Measurements from ENCODE around the gene SERPINE3. TPM values are rescaled to one million over a fixed set of nuclear protein-coding genes. Genes with fewer than 3 reads are reported as not detected.

SERPINE3 gene
- total RNA-seq, 2 donors from 2014 or later, result not detected

- H3K4me3 Mint-ChIP-seq, result no peak overlapping the region
- DNase-seq, result no peak
- no peaks in the 10 kb centered on the region for H3K9me3 Mint-ChIP-seq
- no peaks in the 10 kb centered on the region for H3K27me3 Mint-ChIP-seq (ENCODE audit: low read depth)
- H3K4me1 Mint-ChIP-seq (ENCODE audit: low read depth), result peaks cover 5% of the 10 kb centered on the region
- no peak for ATAC-seq (replicated peaks in 1 of 2)
- H3K27ac Mint-ChIP-seq, result no peak overlapping the region
- H3K36me3 Mint-ChIP-seq (ENCODE audit: insufficient read depth in 2 of 2), result no peaks in the 10 kb centered on the region
Observed at GRCh38 chr13:51349016-51349415, 9.5 kb downstream of the SERPINE3 start.

GRCh38 chr13:51355217-51355616, 15.7 kb downstream of the SERPINE3 start:
- Mint-ChIP-seq H3K9me3 (no peaks in the 10 kb centered on the region), H3K27me3 (ENCODE audit: low read depth) (no peaks in the 10 kb centered on the region), H3K27ac (no peak overlapping the region), H3K36me3 (ENCODE audit: insufficient read depth in 2 of 2) (no peaks in the 10 kb centered on the region), H3K4me3 (no peak overlapping the region), H3K4me1 (ENCODE audit: low read depth) (no peaks in the 10 kb centered on the region)
- DNase-seq, result no peak
- no peak for ATAC-seq (replicated peaks in 1 of 2)

GRCh38 chr13:51357928-51358595, 18.6 kb downstream of the SERPINE3 start:
- H3K27me3 Mint-ChIP-seq (ENCODE audit: low read depth), result no peaks in the 10 kb centered on the region
- H3K9me3 Mint-ChIP-seq, result no peaks in the 10 kb centered on the region
- no peak for ATAC-seq (replicated peaks in 1 of 2)
- no peak overlapping the region for H3K4me3 Mint-ChIP-seq
- peaks cover 0 to 9% of the 10 kb centered on the region in 2 donors for H3K36me3 Mint-ChIP-seq (ENCODE audit: insufficient read depth in 2 of 2)
- DNase-seq, result no peak
- peaks cover under 1% of the 10 kb centered on the region for H3K4me1 Mint-ChIP-seq (ENCODE audit: low read depth)
- H3K27ac Mint-ChIP-seq, result no peak overlapping the region

GRCh38 chr13:51359352-51359751, 19.9 kb downstream of the SERPINE3 start:
- ATAC-seq (replicated peaks in 1 of 2) (no peak), DNase-seq (no peak)
- Mint-ChIP-seq H3K4me3 (no peak overlapping the region), H3K4me1 (ENCODE audit: low read depth) (peaks cover 9% of the 10 kb centered on the region), H3K9me3 (no peaks in the 10 kb centered on the region), H3K27me3 (ENCODE audit: low read depth) (no peaks in the 10 kb centered on the region), H3K27ac (no peak overlapping the region), H3K36me3 (ENCODE audit: insufficient read depth in 2 of 2) (peaks cover 0 to 15% of the 10 kb centered on the region in 2 donors)

- ATAC-seq (replicated peaks in 1 of 2) (no peak), DNase-seq (no peak)
- H3K9me3 Mint-ChIP-seq, result no peaks in the 10 kb centered on the region
- H3K4me1 Mint-ChIP-seq (ENCODE audit: low read depth), result peaks cover 20% of the 10 kb centered on the region
- H3K4me3 Mint-ChIP-seq, result no peak overlapping the region
- no peaks in the 10 kb centered on the region for H3K27me3 Mint-ChIP-seq (ENCODE audit: low read depth)
- H3K27ac Mint-ChIP-seq, result no peak overlapping the region
- peaks cover 0 to 19% of the 10 kb centered on the region in 2 donors for H3K36me3 Mint-ChIP-seq (ENCODE audit: insufficient read depth in 2 of 2)
Observed at GRCh38 chr13:51360489-51360888, 21.0 kb downstream of the SERPINE3 start.

- Mint-ChIP-seq H3K36me3 (ENCODE audit: insufficient read depth in 2 of 2) (peaks cover 0 to 19% of the 10 kb centered on the region in 2 donors), H3K9me3 (no peaks in the 10 kb centered on the region), H3K27ac (no peak overlapping the region), H3K4me3 (no peak overlapping the region), H3K4me1 (ENCODE audit: low read depth) (peaks cover 20% of the 10 kb centered on the region), H3K27me3 (ENCODE audit: low read depth) (no peaks in the 10 kb centered on the region)
- no peak for ATAC-seq (replicated peaks in 1 of 2)
- DNase-seq, result no peak
Observed at GRCh38 chr13:51361106-51361505, 21.6 kb downstream of the SERPINE3 start.

GRCh38 chr13:51363625-51364024, 24.1 kb downstream of the SERPINE3 start:
- ATAC-seq (replicated peaks in 1 of 2) (no peak), DNase-seq (no peak)
- Mint-ChIP-seq H3K36me3 (ENCODE audit: insufficient read depth in 2 of 2) (peaks cover 0 to 20% of the 10 kb centered on the region in 2 donors), H3K27me3 (ENCODE audit: low read depth) (no peaks in the 10 kb centered on the region), H3K4me3 (no peak overlapping the region), H3K27ac (no peak overlapping the region), H3K4me1 (ENCODE audit: low read depth) (peaks cover 20% of the 10 kb centered on the region), H3K9me3 (no peaks in the 10 kb centered on the region)

GRCh38 chr13:51364404-51365008, 25.0 kb downstream of the SERPINE3 start:
- DNase-seq, result no peak
- Mint-ChIP-seq H3K4me3 (no peak overlapping the region), H3K27ac (no peak overlapping the region), H3K36me3 (ENCODE audit: insufficient read depth in 2 of 2) (peaks cover 3 to 26% of the 10 kb centered on the region in 2 donors), H3K9me3 (no peaks in the 10 kb centered on the region), H3K27me3 (ENCODE audit: low read depth) (no peaks in the 10 kb centered on the region), H3K4me1 (ENCODE audit: low read depth) (peaks cover 20% of the 10 kb centered on the region)
- ATAC-seq (replicated peaks in 1 of 2), result no peak

GRCh38 chr13:51370116-51370515, 30.6 kb downstream of the SERPINE3 start:
- no peak for ATAC-seq (replicated peaks in 1 of 2)
- Mint-ChIP-seq H3K27me3 (ENCODE audit: low read depth) (no peaks in the 10 kb centered on the region), H3K36me3 (ENCODE audit: insufficient read depth in 2 of 2) (peaks cover 5 to 21% of the 10 kb centered on the region in 2 donors), H3K9me3 (no peaks in the 10 kb centered on the region), H3K27ac (peak overlapping the region; percentile 32), H3K4me3 (no peak overlapping the region), H3K4me1 (ENCODE audit: low read depth) (peaks cover 3% of the 10 kb centered on the region)
- DNase-seq, result no peak

GRCh38 chr13:51370811-51371210, 31.3 kb downstream of the SERPINE3 start:
- H3K36me3 Mint-ChIP-seq (ENCODE audit: insufficient read depth in 2 of 2), result peaks cover 5 to 22% of the 10 kb centered on the region in 2 donors
- H3K9me3 Mint-ChIP-seq, result no peaks in the 10 kb centered on the region
- no peak overlapping the region for H3K4me3 Mint-ChIP-seq
- ATAC-seq (replicated peaks in 1 of 2) (no peak), DNase-seq (no peak)
- no peaks in the 10 kb centered on the region for H3K4me1 Mint-ChIP-seq (ENCODE audit: low read depth)
- no peaks in the 10 kb centered on the region for H3K27me3 Mint-ChIP-seq (ENCODE audit: low read depth)
- no peak overlapping the region for H3K27ac Mint-ChIP-seq

- H3K9me3 Mint-ChIP-seq, result no peaks in the 10 kb centered on the region
- no peak overlapping the region for H3K27ac Mint-ChIP-seq
- peaks cover 7 to 27% of the 10 kb centered on the region in 2 donors for H3K36me3 Mint-ChIP-seq (ENCODE audit: insufficient read depth in 2 of 2)
Observed at GRCh38 chr13:51371768-51372399, 32.4 kb downstream of the SERPINE3 start.

GRCh38 chr13:51373451-51373850, 34.0 kb downstream of the SERPINE3 start:
- no peak for ATAC-seq (replicated peaks in 1 of 2)
- H3K27ac Mint-ChIP-seq, result no peak overlapping the region
- H3K4me3 Mint-ChIP-seq, result no peak overlapping the region

More at GRCh38 chr13:51371768-51372399, 32.4 kb downstream of the SERPINE3 start:
- Mint-ChIP-seq H3K4me3 (no peak overlapping the region), H3K27me3 (ENCODE audit: low read depth) (no peaks in the 10 kb centered on the region), H3K4me1 (ENCODE audit: low read depth) (no peaks in the 10 kb centered on the region)
- DNase-seq, result no peak
- no peak for ATAC-seq (replicated peaks in 1 of 2)

GRCh38 chr13:51380269-51380668, 40.8 kb downstream of the SERPINE3 start:
- Mint-ChIP-seq H3K4me3 (no peak overlapping the region), H3K9me3 (no peaks in the 10 kb centered on the region), H3K27ac (peak overlapping the region; percentile 42), H3K27me3 (ENCODE audit: low read depth) (no peaks in the 10 kb centered on the region), H3K36me3 (ENCODE audit: insufficient read depth in 2 of 2) (peaks cover 4 to 34% of the 10 kb centered on the region in 2 donors), H3K4me1 (ENCODE audit: low read depth) (no peaks in the 10 kb centered on the region)
- no peak for DNase-seq
- ATAC-seq (replicated peaks in 1 of 2), result no peak

More at GRCh38 chr13:51373451-51373850, 34.0 kb downstream of the SERPINE3 start:
- no peak for DNase-seq
- no peaks in the 10 kb centered on the region for H3K4me1 Mint-ChIP-seq (ENCODE audit: low read depth)
- H3K9me3 Mint-ChIP-seq, result no peaks in the 10 kb centered on the region
- no peaks in the 10 kb centered on the region for H3K27me3 Mint-ChIP-seq (ENCODE audit: low read depth)
- peaks cover 7 to 40% of the 10 kb centered on the region in 2 donors for H3K36me3 Mint-ChIP-seq (ENCODE audit: insufficient read depth in 2 of 2)
